Stimulated activated CD8-positive, alpha-beta memory T cell treated with anti-CD3 and anti-CD28 coated beads, Interleukin-2, amount 100 ng/mL, for 1 hour (primary cell): ENCODE measurements around the gene BTNL2.
"Not testable (repeated sequence)": the region's sequence is repeated elsewhere in the genome, so short reads cannot be mapped to it uniquely, and the experiment has no call there.

ENCODE experiments used
- DNase-seq, 2 donors: peaks; one replicate each; pipeline ENCODE4 v3.0.0-alpha.2; 2020; ENCODE audit warnings: low read depth in 2 of 2

Gene BTNL2

GRCh38 chr6:32406857-32407256 is at the start of gene BTNL2:
TSS of gene BTNL2 (minus strand) at chr6:32407181. CDS start at chr6:32407123, 58 bp downstream.
- no peak for DNase-seq

- DNase-seq: no peak
These were observed 42.2 kb upstream of the BTNL2 start for GRCh38 chr6:32449088-32449736.

GRCh38 chr6:32447932-32448331 is 41.0 kb upstream of the BTNL2 start:
- DNase-seq: no peak

- DNase-seq: no peak
These were observed 38.4 kb upstream of the BTNL2 start for GRCh38 chr6:32445321-32445854.

GRCh38 chr6:32444433-32444832 is 37.5 kb upstream of the BTNL2 start:
- DNase-seq: no peak

- DNase-seq: no peak
These were observed 36.1 kb upstream of the BTNL2 start for GRCh38 chr6:32442977-32443552.

GRCh38 chr6:32442243-32442667 is 35.3 kb upstream of the BTNL2 start:
- no peak for DNase-seq

GRCh38 chr6:32439602-32440214 is 32.7 kb upstream of the BTNL2 start, which contains the start of gene HLA-DRA:
TSS of gene HLA-DRA (plus strand) at chr6:32439887. CDS start at chr6:32439951, 64 bp downstream.
- no peak for DNase-seq

- DNase-seq: no peak
These were observed 32.2 kb upstream of the BTNL2 start for GRCh38 chr6:32439139-32439538.

- no peak for DNase-seq
These were observed 30.2 kb upstream of the BTNL2 start for GRCh38 chr6:32436995-32437836.

- DNase-seq: no peak
These were observed 29.2 kb upstream of the BTNL2 start for GRCh38 chr6:32436186-32436585.

- DNase-seq: not testable (repeated sequence)
These were observed 27.0 kb upstream of the BTNL2 start for GRCh38 chr6:32433950-32434349.

- DNase-seq: no peak
These were observed 25.1 kb upstream of the BTNL2 start for GRCh38 chr6:32432050-32432450.

GRCh38 chr6:32431142-32431541 is 24.2 kb upstream of the BTNL2 start:
- no peak for DNase-seq

GRCh38 chr6:32430179-32430578 is 23.2 kb upstream of the BTNL2 start:
- DNase-seq: no peak

- DNase-seq: no peak
These were observed 21.0 kb upstream of the BTNL2 start for GRCh38 chr6:32427934-32428474.

- DNase-seq: no peak
These were observed 20.2 kb upstream of the BTNL2 start for GRCh38 chr6:32427218-32427617.

GRCh38 chr6:32426338-32426737 is 19.4 kb upstream of the BTNL2 start:
- no peak for DNase-seq

- DNase-seq: no peak
These were observed 17.8 kb upstream of the BTNL2 start for GRCh38 chr6:32424589-32425300.

- no peak for DNase-seq
These were observed 9.1 kb upstream of the BTNL2 start for GRCh38 chr6:32416036-32416435.

GRCh38 chr6:32415521-32416019 is 8.6 kb upstream of the BTNL2 start:
- peak; percentile 58 to 60 for DNase-seq
